GM12874 (cell line): Measurements from ENCODE around the gene SVIL.

Experiments used
- CTCF ChIP-seq: IDR thresholded peaks from 2 replicates; pipeline ENCODE4 v1.5.1; 2011; ENCODE audit warnings: low read depth, mild to moderate bottlenecking, control low read depth, low read length, moderate library complexity; ENCODE audit not compliant: insufficient read depth

SVIL gene

GRCh38 chr10:29613196-29613595, 21.6 kb downstream of the SVIL start:
- no peak for TF ChIP-seq CTCF

GRCh38 chr10:29612657-29613056, 22.1 kb downstream of the SVIL start:
- TF ChIP-seq CTCF: no peak

GRCh38 chr10:29611781-29612381, 22.9 kb downstream of the SVIL start:
- no peak for TF ChIP-seq CTCF

GRCh38 chr10:29610876-29611647, 23.7 kb downstream of the SVIL start:
- no peak for TF ChIP-seq CTCF

- TF ChIP-seq CTCF: no peak
These were observed 25.1 kb downstream of the SVIL start for GRCh38 chr10:29609696-29610095.

DNA sequence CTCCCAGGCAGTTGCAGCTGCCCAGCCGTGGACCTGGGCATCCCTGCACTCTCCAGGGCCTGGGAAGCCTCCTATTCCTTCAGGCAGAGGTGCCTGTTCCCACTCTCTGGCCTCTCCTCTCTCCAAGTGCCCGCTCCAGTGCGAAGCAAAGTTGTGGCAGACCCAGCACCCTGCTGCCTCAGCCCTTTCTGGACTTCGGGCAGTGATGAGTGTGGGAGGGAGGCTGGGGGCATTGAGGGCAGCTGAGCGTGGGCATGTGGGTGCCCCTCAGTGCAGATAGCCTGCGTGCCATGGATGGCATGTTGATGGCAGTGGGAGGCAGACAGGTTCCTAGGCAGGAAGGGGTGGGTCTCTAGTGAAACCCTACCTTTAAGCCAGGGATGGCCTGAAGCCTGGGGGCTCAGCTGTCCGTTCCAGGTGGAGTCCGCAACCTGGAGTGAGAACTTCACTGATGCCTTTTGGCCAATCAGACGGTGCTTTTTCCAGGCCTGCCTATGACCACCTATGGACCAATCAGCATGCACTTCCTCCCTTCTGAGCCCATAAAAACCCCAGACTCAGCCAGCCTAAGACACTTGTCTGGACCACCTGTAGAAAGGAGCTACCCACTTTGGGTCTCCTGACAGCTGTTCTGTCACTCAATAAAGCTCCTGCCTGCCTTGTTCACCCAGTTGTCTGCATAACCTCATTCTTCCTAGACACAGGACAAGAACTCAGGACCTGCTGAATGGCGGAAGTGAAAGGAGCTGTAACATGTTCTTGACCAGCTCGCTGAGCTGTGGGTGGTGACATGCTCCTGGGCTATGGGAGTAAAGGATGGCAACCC, 26.1 kb downstream of the SVIL start:
- TF ChIP-seq CTCF: no peak

GRCh38 chr10:29608062-29608461, 26.7 kb downstream of the SVIL start:
- no peak for TF ChIP-seq CTCF
